MM.1S (cell line): ENCODE data around the gene BLOC1S3.

ENCODE experiments used
- DNase-seq: peaks from one replicate; pipeline ENCODE4 v3.0.0-alpha.2; 2015
- H2AFZ ChIP-seq: fragments of 300-600 bp; sonication (generic); 2 replicates; pipeline ENCODE4 v1.6.0; 2016; ENCODE audit warnings: antibody characterized with exemption, low read length
- H3F3A ChIP-seq: fragments of 300-600 bp; sonication (generic); 2 replicates; pipeline ENCODE4 v1.6.1; 2016; ENCODE audit warnings: mild to moderate bottlenecking, antibody characterized with exemption, low read length, moderate library complexity, mixed read lengths; ENCODE audit not compliant: insufficient read depth
- H3K27ac ChIP-seq: fragments of 300-600 bp; sonication (generic); 2 replicates; pipeline ENCODE4 v1.5.1; 2016; ENCODE audit warnings: mild to moderate bottlenecking, low read length
- H3K27me3 ChIP-seq: fragments of 300-600 bp; sonication (generic); replicated peaks from 2 replicates; pipeline ENCODE4 v1.6.0; 2016; ENCODE audit warnings: low read length; ENCODE audit not compliant: insufficient read depth
- H3K36me3 ChIP-seq: fragments of 300-600 bp; sonication (generic); replicated peaks from 2 replicates; pipeline ENCODE4 v1.6.1; 2016; ENCODE audit warnings: mild to moderate bottlenecking, low read length, mixed read lengths; ENCODE audit not compliant: insufficient read depth
- H3K4me1 ChIP-seq: fragments of 300-600 bp; sonication (generic); 2 replicates; pipeline ENCODE4 v1.6.1; 2016; ENCODE audit warnings: low read length, mixed read lengths
- H3K4me2 ChIP-seq: fragments of 300-600 bp; sonication (generic); 2 replicates; pipeline ENCODE4 v1.6.0; 2016; ENCODE audit warnings: low read depth, low read length
- H3K4me3 ChIP-seq: fragments of 300-600 bp; sonication (generic); 2 replicates; pipeline ENCODE4 v1.5.1; 2016; ENCODE audit warnings: low read length, mixed read lengths
- H3K79me2 ChIP-seq: fragments of 300-600 bp; sonication (generic); 2 replicates; pipeline ENCODE4 v1.6.1; 2016; ENCODE audit warnings: mixed run types, low read length, mixed read lengths
- H3K9ac ChIP-seq: fragments of 300-600 bp; sonication (generic); 2 replicates; pipeline ENCODE4 v1.6.1; 2016; ENCODE audit warnings: low read length, mixed read lengths
- H3K9me2 ChIP-seq: fragments of 300-600 bp; sonication (generic); replicated peaks from 2 replicates; pipeline ENCODE4 v1.6.1; 2016; ENCODE audit warnings: mild to moderate bottlenecking, low read length, mixed read lengths; ENCODE audit not compliant: insufficient read depth
- H3K9me3 ChIP-seq: fragments of 300-600 bp; sonication (generic); replicated peaks from 2 replicates; pipeline ENCODE4 v1.6.1; 2016; ENCODE audit warnings: mild to moderate bottlenecking, low read length, mixed read lengths; ENCODE audit not compliant: insufficient read depth
- H4K20me1 ChIP-seq: fragments of 300-600 bp; sonication (generic); 2 replicates; pipeline ENCODE4 v1.6.1; 2016; ENCODE audit warnings: mild to moderate bottlenecking, low read length, moderate library complexity, mixed read lengths; ENCODE audit not compliant: insufficient read depth
- CTCF ChIP-seq: fragments of 300-600 bp; sonication (generic); IDR thresholded peaks from 2 replicates; pipeline ENCODE4 v1.5.1; 2016; ENCODE audit warnings: antibody characterized with exemption, low read length, mixed read lengths
- EZH2 ChIP-seq: fragments of 300-600 bp; sonication (generic); optimal IDR thresholded peaks from 2 replicates; pipeline ENCODE3; 2017; ENCODE audit warnings: low read depth, mild to moderate bottlenecking, antibody characterized with exemption, low read length, mixed read lengths
- EZH2phosphoT487 ChIP-seq: fragments of 300-600 bp; sonication (generic); IDR thresholded peaks from 2 replicates; pipeline ENCODE4 v1.6.1; 2018; ENCODE audit warnings: antibody characterized with exemption, low read length

Gene BLOC1S3

GRCh38 chr19:45213031-45213430, 34.4 kb downstream of the BLOC1S3 start:
- no peaks in the 10 kb centered on the region for H4K20me1 ChIP-seq
- no peak overlapping the region for H3K4me3 ChIP-seq
- no peak for DNase-seq
- H3K9ac ChIP-seq, result no peak overlapping the region
- H3F3A ChIP-seq, result no peaks in the 10 kb centered on the region
- no peak overlapping the region for H3K4me2 ChIP-seq
- no peaks in the 10 kb centered on the region for H3K9me3 ChIP-seq
- H3K9me2 ChIP-seq, result no peaks in the 10 kb centered on the region
- peaks cover 51% of the 10 kb centered on the region for H3K27me3 ChIP-seq
- no peaks in the 10 kb centered on the region for H3K36me3 ChIP-seq
- no peaks in the 10 kb centered on the region for H3K4me1 ChIP-seq
- TF ChIP-seq EZH2phosphoT487, result no peak
- H3K27ac ChIP-seq, result no peak overlapping the region
- no peaks in the 10 kb centered on the region for H3K79me2 ChIP-seq
- no peak overlapping the region for H2AFZ ChIP-seq

- H4K20me1 ChIP-seq, result no peaks in the 10 kb centered on the region
- H3K9ac ChIP-seq, result no peak overlapping the region
- no peaks in the 10 kb centered on the region for H3K4me1 ChIP-seq
- H3K79me2 ChIP-seq, result no peaks in the 10 kb centered on the region
- H2AFZ ChIP-seq, result no peak overlapping the region
- no peaks in the 10 kb centered on the region for H3K36me3 ChIP-seq
- H3F3A ChIP-seq, result no peaks in the 10 kb centered on the region
- H3K27ac ChIP-seq, result no peak overlapping the region
- no peaks in the 10 kb centered on the region for H3K9me3 ChIP-seq
- no peak overlapping the region for H3K4me2 ChIP-seq
- TF ChIP-seq EZH2phosphoT487, result no peak
- no peak for TF ChIP-seq EZH2
- no peak for TF ChIP-seq CTCF
- H3K27me3 ChIP-seq, result peaks cover 72% of the 10 kb centered on the region
- no peak for DNase-seq
- H3K9me2 ChIP-seq, result no peaks in the 10 kb centered on the region
- no peak overlapping the region for H3K4me3 ChIP-seq
Observed at GRCh38 chr19:45215391-45216191, 37.0 kb downstream of the BLOC1S3 start.

GRCh38 chr19:45216667-45217066, 38.1 kb downstream of the BLOC1S3 start:
- Histone ChIP-seq H3K9me2 (no peaks in the 10 kb centered on the region), H4K20me1 (no peaks in the 10 kb centered on the region), H3F3A (no peaks in the 10 kb centered on the region), H3K36me3 (no peaks in the 10 kb centered on the region), H3K4me2 (no peak overlapping the region), H3K27ac (no peak overlapping the region), H3K9ac (no peak overlapping the region), H3K4me1 (no peaks in the 10 kb centered on the region), H3K9me3 (no peaks in the 10 kb centered on the region), H3K4me3 (no peak overlapping the region), H3K79me2 (no peaks in the 10 kb centered on the region), H3K27me3 (peaks cover 81% of the 10 kb centered on the region), H2AFZ (no peak overlapping the region)
- TF ChIP-seq CTCF (no peak), EZH2phosphoT487 (no peak), EZH2 (no peak)
- no peak for DNase-seq
